CD1c-positive myeloid dendritic cell (primary cell): ENCODE measurements around the gene RESF1.

ENCODE experiments used
- DNase-seq: peaks from one replicate; pipeline ENCODE4 v3.0.0-alpha.2; 2016; ENCODE audit errors: extremely low spot score

RESF1 gene

DNA sequence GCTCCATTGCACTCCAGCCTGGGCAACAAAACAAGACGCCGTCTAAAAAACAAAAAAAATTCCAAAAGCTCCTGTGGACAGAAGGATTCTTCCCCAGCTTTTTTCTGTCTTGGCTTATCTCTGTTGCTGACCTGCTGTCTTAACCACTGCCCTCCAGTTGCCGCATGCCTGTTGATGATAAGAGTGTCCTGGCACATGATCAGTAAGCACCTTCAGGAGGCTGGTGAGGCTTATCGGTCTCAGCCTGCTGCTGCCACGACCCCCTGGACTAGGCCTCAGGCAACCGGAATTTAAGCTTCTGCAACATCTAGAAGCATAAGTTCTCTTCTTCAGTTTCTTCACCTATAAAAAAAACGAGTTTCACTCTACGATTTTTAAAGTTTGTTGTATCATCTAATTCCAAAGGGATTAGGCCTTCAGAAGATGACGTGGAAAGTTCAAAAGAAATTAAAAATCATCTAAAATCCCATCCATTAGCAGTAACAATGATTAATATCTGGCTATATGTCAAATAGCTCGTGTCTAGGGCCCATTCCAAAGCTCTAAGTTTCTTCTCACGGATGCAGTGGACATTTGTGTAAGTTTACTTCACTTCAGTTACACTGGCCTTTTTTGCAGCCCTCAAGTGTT is 46.4 kb downstream of the RESF1 start:
- no peak for DNase-seq
